Measurements from ENCODE around the gene GFPT2. TPM values are rescaled to one million over a fixed set of nuclear protein-coding genes. Genes with fewer than 3 reads are reported as not detected.

The GFPT2 gene
- total and polyA plus RNA-seq, 9 of the 15 experiments (the other 6 are each of a cell fraction or from before 2014, with no cell fraction given): 0.07 to 0.14 (median 0.08) TPM; not detected in 6

DNA sequence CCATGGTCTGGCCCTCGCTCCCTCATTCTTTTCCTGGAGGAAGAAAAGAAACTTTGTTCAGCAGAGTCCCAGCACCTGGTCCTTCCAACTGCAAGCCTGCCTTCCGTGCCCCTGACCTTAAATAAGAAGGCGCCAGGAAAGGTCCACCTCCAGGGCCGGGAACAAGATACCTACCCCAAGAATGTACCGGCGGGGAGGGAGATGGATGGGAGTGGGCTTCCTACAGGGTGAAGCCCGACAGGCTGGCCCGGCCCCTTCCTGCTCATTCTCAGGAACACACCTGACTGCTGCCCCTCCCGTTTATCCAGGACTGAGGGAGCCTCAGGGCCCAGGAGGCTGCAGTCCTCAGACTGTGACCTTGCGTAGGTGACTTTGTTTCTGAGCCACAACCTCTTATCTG, 27.3 kb upstream of the GFPT2 start:
- H3K36me3 ChIP-seq (ENCODE audit: control insufficient read depth, insufficient read depth, low read length): no peaks in the 10 kb centered on the region
- no peaks in the 10 kb centered on the region for H3K9me1 ChIP-seq (ENCODE audit: control insufficient read depth, insufficient read depth, low read length)
- CTCF ChIA-PET (ENCODE audit: low intra/inter-chr PET ratio): no interaction called here
- H3K4me3 ChIP-seq: no peak overlapping the region
- intact Hi-C loops (cut with micrococcal nuclease): no loop called here
- H3K9ac ChIP-seq (ENCODE audit: insufficient read depth in 1 of 2, low read depth in 2 of 2, low read length in 2 of 2): no peak overlapping the region
- ATAC-seq: no peak
- H2AFZ ChIP-seq (ENCODE audit: low read depth, low read length): no peak overlapping the region
- no peaks in the 10 kb centered on the region for H3K79me2 ChIP-seq (ENCODE audit: control insufficient read depth, insufficient read depth, low read length)
- TF ChIP-seq KDM1A (IDR thresholded peaks at IDR 0.05) (no peak), MAZ (CRISPR knock-in tag; conservative IDR thresholded peaks at IDR 0.05 in 1 of 2, IDR thresholded peaks at IDR 0.05 in 1 of 2) (no peak), FOXK1 (CRISPR knock-in tag; IDR thresholded peaks at IDR 0.05; ENCODE audit: borderline replicate concordance) (no peak), ZNF77 (CRISPR knock-in tag; IDR thresholded peaks at IDR 0.05) (no peak), NFE2L1 (tag; IDR thresholded peaks at IDR 0.05; ENCODE audit: borderline replicate concordance, low read depth) (no peak), BMI1 (IDR thresholded peaks at IDR 0.05; ENCODE audit: low read length) (no peak), KAT8 (IDR thresholded peaks at IDR 0.05; ENCODE audit: low read depth) (no peak), ZNF444 (CRISPR knock-in tag; IDR thresholded peaks at IDR 0.05) (no peak), ZNF354B (CRISPR knock-in tag; IDR thresholded peaks at IDR 0.05) (no peak), ZNF644 (tag; IDR thresholded peaks at IDR 0.05; ENCODE audit: low read depth) (no peak), ZNF384 (IDR thresholded peaks at IDR 0.05; ENCODE audit: low read depth, low read length) (no peak), KDM2B (CRISPR knock-in tag; IDR thresholded peaks at IDR 0.05) (no peak), GATA2 (CRISPR knock-in tag; IDR thresholded peaks at IDR 0.05) (no peak), STAT5A (IDR thresholded peaks at IDR 0.05; ENCODE audit: borderline replicate concordance, low read length) (no peak)
- POLR2A ChIA-PET: interaction anchor here (0.9 kb wide), 1 partner anchor 9 kb away, joined by 3 read pairs; no protein-coding TSS in a partner anchor
- H3K27me3 ChIP-seq (ENCODE audit: control insufficient read depth in 2 of 2, insufficient read depth in 2 of 2, low read length in 2 of 2): peaks cover 43 to 85% of the 10 kb centered on the region in 2 experiments
- no TSS peak for BruUV-seq (replicated peaks)
- in situ Hi-C loops (cut with MboI): no loop called here
- 7% methylated on average over 10 of the region's 10 CpGs for WGBS (ENCODE audit: insufficient coverage, low coverage, missing lambda C conversion rate)
- H3K4me2 ChIP-seq (ENCODE audit: insufficient read depth, low read length): no peak overlapping the region
- 0 out of 2 replicates have a peak, but pooled peaks cover 3% of the 10 kb centered on the region for H4K20me1 ChIP-seq (replicated peaks; ENCODE audit: control insufficient read depth, insufficient read depth, low read length)
- H3K4me1 ChIP-seq (replicated peaks in 1 of 2; ENCODE audit: control insufficient read depth in 2 of 2, insufficient read depth in 2 of 2, low read length in 2 of 2): no peaks in the 10 kb centered on the region; a peak in 1 of 5 replicates
- H3K27ac ChIP-seq (ENCODE audit: extremely low read depth, low read depth, low read length): no peak overlapping the region
- DNase-seq (ENCODE audit: extremely low read depth in 1 of 4, low spot score in 3 of 4): no peak
- FAIRE-seq: no peak
- H3K9me3 ChIP-seq (replicated peaks; ENCODE audit: control insufficient read depth, insufficient read depth, low read depth, low read length): no peaks in the 10 kb centered on the region

Data from K562 (cell line).